Measurements from ENCODE around the gene DENND1A.

DENND1A gene

DNA sequence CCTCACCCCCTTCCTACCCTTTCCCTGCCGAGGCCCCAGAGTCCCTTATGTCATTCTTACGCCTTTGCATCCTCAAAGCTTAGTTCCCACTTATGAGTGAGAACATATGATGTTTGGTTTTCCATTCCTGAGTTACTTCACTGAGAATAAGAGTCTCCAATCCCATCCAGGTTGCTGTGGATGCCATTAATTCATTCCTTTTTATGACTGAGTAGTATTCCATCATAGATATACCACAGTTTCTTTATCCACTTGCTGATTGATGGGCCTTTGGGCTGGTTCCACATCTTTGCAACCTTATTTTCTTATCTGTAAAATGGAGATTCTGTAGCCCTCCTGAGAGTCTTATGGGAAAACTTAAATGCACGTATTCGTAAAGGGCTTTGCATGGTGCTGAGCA is 537.1 kb downstream of the DENND1A start:
- no peaks in the 10 kb centered on the region for H3K79me2 ChIP-seq (ENCODE audit: insufficient read depth, low read length)
- no peak overlapping the region for H3K9ac ChIP-seq (ENCODE audit: low read length)
- H3K4me3 ChIP-seq (ENCODE audit: insufficient read depth, low read length, poor library complexity, severe bottlenecking) = no peak overlapping the region
- no peaks in the 10 kb centered on the region for H3K9me3 ChIP-seq (ENCODE audit: insufficient read depth, low read length)
- H3F3A ChIP-seq (ENCODE audit: insufficient read depth) = no peaks in the 10 kb centered on the region
- no peaks in the 10 kb centered on the region for H4K20me1 ChIP-seq (ENCODE audit: low read depth, low read length)
- no peaks in the 10 kb centered on the region for H3K9me2 ChIP-seq (replicated peaks; ENCODE audit: insufficient read depth, low read length)
- H3K27ac ChIP-seq (ENCODE audit: low read depth, low read length) = no peak overlapping the region
- H2AFZ ChIP-seq (ENCODE audit: low read depth, low read length, severe bottlenecking) = no peak overlapping the region
- no peak for TF ChIP-seq CTCF (IDR thresholded peaks at IDR 0.05; ENCODE audit: insufficient read depth, low read length, poor library complexity, severe bottlenecking)
- no peaks in the 10 kb centered on the region for H3K27me3 ChIP-seq (ENCODE audit: low read length)
- no peak overlapping the region for H3K4me2 ChIP-seq (ENCODE audit: low read depth, low read length, poor library complexity, severe bottlenecking)
- H3K36me3 ChIP-seq (ENCODE audit: low read length) = no peaks in the 10 kb centered on the region

DNA sequence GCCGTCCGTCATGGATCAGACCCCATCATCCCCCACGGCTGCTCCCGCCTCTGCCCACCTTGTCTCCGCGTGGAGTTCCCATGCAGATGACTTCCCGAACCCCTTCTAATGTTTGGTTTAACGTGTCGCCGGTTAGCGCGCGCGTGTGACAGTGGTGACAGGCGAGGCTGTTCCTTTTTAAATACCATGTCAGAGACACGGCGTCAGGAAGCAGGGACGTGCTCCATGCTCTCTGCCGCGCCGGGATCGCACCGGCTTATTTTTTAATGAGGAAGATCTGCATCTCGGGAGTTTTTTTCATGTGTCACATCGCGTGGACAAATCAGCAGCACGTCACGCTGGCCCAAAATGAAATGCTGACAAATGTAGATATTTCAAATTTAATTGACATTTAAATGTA is 538.0 kb downstream of the DENND1A start:
- Histone ChIP-seq H3K27ac (ENCODE audit: low read depth, low read length) (no peak overlapping the region), H3K27me3 (ENCODE audit: low read length) (no peaks in the 10 kb centered on the region), H4K20me1 (ENCODE audit: low read depth, low read length) (no peaks in the 10 kb centered on the region), H3K9ac (ENCODE audit: low read length) (no peak overlapping the region), H3K4me3 (ENCODE audit: insufficient read depth, low read length, poor library complexity, severe bottlenecking) (no peak overlapping the region), H3K79me2 (ENCODE audit: insufficient read depth, low read length) (no peaks in the 10 kb centered on the region), H2AFZ (ENCODE audit: low read depth, low read length, severe bottlenecking) (no peak overlapping the region), H3K9me3 (ENCODE audit: insufficient read depth, low read length) (no peaks in the 10 kb centered on the region), H3F3A (ENCODE audit: insufficient read depth) (no peaks in the 10 kb centered on the region), H3K9me2 (replicated peaks; ENCODE audit: insufficient read depth, low read length) (no peaks in the 10 kb centered on the region), H3K4me2 (ENCODE audit: low read depth, low read length, poor library complexity, severe bottlenecking) (no peak overlapping the region), H3K36me3 (ENCODE audit: low read length) (no peaks in the 10 kb centered on the region)
- TF ChIP-seq CTCF (IDR thresholded peaks at IDR 0.05; ENCODE audit: insufficient read depth, low read length, poor library complexity, severe bottlenecking) (no peak), EZH2phosphoT487 (conservative IDR thresholded peaks at IDR 0.05; ENCODE audit: low read length) (no peak)

- Histone ChIP-seq H3K27ac (ENCODE audit: low read depth, low read length) (no peak overlapping the region), H4K20me1 (ENCODE audit: low read depth, low read length) (no peaks in the 10 kb centered on the region), H3K4me3 (ENCODE audit: insufficient read depth, low read length, poor library complexity, severe bottlenecking) (no peak overlapping the region), H3F3A (ENCODE audit: insufficient read depth) (no peaks in the 10 kb centered on the region), H3K79me2 (ENCODE audit: insufficient read depth, low read length) (no peaks in the 10 kb centered on the region), H3K27me3 (ENCODE audit: low read length) (no peaks in the 10 kb centered on the region), H3K9ac (ENCODE audit: low read length) (no peak overlapping the region), H2AFZ (ENCODE audit: low read depth, low read length, severe bottlenecking) (no peak overlapping the region), H3K4me2 (ENCODE audit: low read depth, low read length, poor library complexity, severe bottlenecking) (no peak overlapping the region), H3K9me3 (ENCODE audit: insufficient read depth, low read length) (no peaks in the 10 kb centered on the region), H3K9me2 (replicated peaks; ENCODE audit: insufficient read depth, low read length) (no peaks in the 10 kb centered on the region), H3K36me3 (ENCODE audit: low read length) (no peaks in the 10 kb centered on the region)
- TF ChIP-seq EZH2phosphoT487 (conservative IDR thresholded peaks at IDR 0.05; ENCODE audit: low read length) = no peak
- TF ChIP-seq CTCF (IDR thresholded peaks at IDR 0.05; ENCODE audit: insufficient read depth, low read length, poor library complexity, severe bottlenecking) = no peak
Observed at GRCh38 chr9:123391233-123391632, 538.7 kb downstream of the DENND1A start.

Data from SU-DHL-6 (cell line).